B cell (primary cell): ENCODE results near the gene XXYLT1. TPM values are rescaled to one million over a fixed set of nuclear protein-coding genes. Genes with fewer than 3 reads are reported as not detected.

Experiments
- ATAC-seq: fragments of 200-7000 bp; cut with Tn5 transposase; one replicate; pipeline ENCODE4 v1.10.0; 2021; ENCODE audit warnings: low read depth, mild to moderate bottlenecking, moderate number of reproducible peaks, moderate library complexity
- CTCF ChIA-PET: fragments of 350-600 bp; sonication (Branson Sonifier 250); formaldehyde crosslinking; loops from one replicate; lab custom pipeline; 2021; ENCODE audit warnings: antibody characterized with exemption, inconsistent platforms; lab: Charles Lee
- POLR2A ChIA-PET: fragments of 350-600 bp; sonication (Branson Sonifier 250); formaldehyde crosslinking; loops from one replicate; lab custom pipeline; 2021; ENCODE audit warnings: antibody characterized with exemption; lab: Charles Lee
- DNase-seq: peaks from one replicate; pipeline ENCODE4 v3.0.0; 2013
- H2AFZ ChIP-seq: 2 replicates; pipeline ENCODE4 v1.6.1; 2012; ENCODE audit warnings: mild to moderate bottlenecking, low read depth, low read length; ENCODE audit not compliant: insufficient read depth, poor library complexity, severe bottlenecking
- H3K27ac ChIP-seq, 2 donors: 1 replicate in 1 of 2; 2 replicates in 1 of 2; pipeline ENCODE4 v1.5.1; 2012 to 2013; ENCODE audit warnings: low read length in 2 of 2, mild to moderate bottlenecking in 2 of 2, moderate library complexity in 1 of 2
- H3K27me3 ChIP-seq, 4 experiments: fragments of 200-600 bp in 1 of 4; sonication (generic) in 1 of 4; replicated peaks in 1 of 4; 1 replicate in 2 of 4; 2 replicates in 2 of 4; pipeline versions ENCODE4 v1.6.1 to v1.7.0; 2013 to 2016; ENCODE audit warnings: low read length in 3 of 4, mild to moderate bottlenecking in 2 of 4, mixed read lengths in 1 of 4, moderate library complexity in 1 of 4; ENCODE audit not compliant: insufficient read depth in 4 of 4, control insufficient read depth in 3 of 4; ENCODE audit errors: control extremely low read depth in 1 of 4
- H3K36me3 ChIP-seq, 2 experiments: replicated peaks in 1 of 2; 1 replicate in 1 of 2; 2 replicates in 1 of 2; pipeline versions ENCODE4 v1.6.1 to v1.7.1; 2013; ENCODE audit warnings: low read length in 1 of 2; ENCODE audit not compliant: insufficient read depth in 2 of 2, control insufficient read depth in 1 of 2; ENCODE audit errors: control extremely low read depth in 1 of 2, extremely low read depth in 1 of 2
- H3K4me1 ChIP-seq, 2 donors: fragments of 200-600 bp in 1 of 2; sonication (generic) in 1 of 2; 1 replicate in 1 of 2; 2 replicates in 1 of 2; pipeline versions ENCODE4 v1.5.1 to v1.6.1; 2013 to 2017; ENCODE audit warnings: low read length in 2 of 2; ENCODE audit not compliant: control insufficient read depth in 2 of 2, insufficient read depth in 2 of 2
- H3K4me2 ChIP-seq: replicated peaks from 2 replicates; pipeline ENCODE3; 2012; ENCODE audit warnings: mild to moderate bottlenecking, low read depth, low read length; ENCODE audit not compliant: poor library complexity, severe bottlenecking
- H3K4me3 ChIP-seq, 5 experiments: fragments of 200-600 bp in 1 of 5; sonication (generic) in 1 of 5; 1 replicate in 3 of 5; 2 replicates in 2 of 5; pipeline versions ENCODE4 v1.5.1 to v1.7.0; 2011 to 2016; ENCODE audit warnings: low read length in 4 of 5, mild to moderate bottlenecking in 4 of 5, low read depth in 2 of 5, control low read depth in 1 of 5, moderate library complexity in 1 of 5; ENCODE audit not compliant: insufficient read depth in 1 of 5; ENCODE audit errors: control extremely low read depth in 1 of 5, extremely low read depth in 1 of 5
- H3K79me2 ChIP-seq: fragments of 200-600 bp; sonication (generic); one replicate; pipeline ENCODE4 v1.6.0; 2016; ENCODE audit warnings: low read length; ENCODE audit not compliant: control insufficient read depth, insufficient read depth
- H3K9ac ChIP-seq: fragments of 200-600 bp; sonication (generic); 2 replicates; pipeline ENCODE4 v1.6.1; 2017; ENCODE audit warnings: mild to moderate bottlenecking, low read length, moderate library complexity
- H3K9me3 ChIP-seq, 3 donors: one replicate each; pipeline versions ENCODE4 v1.6.1 to v1.7.1; 2013; ENCODE audit warnings: low read length in 2 of 3; ENCODE audit not compliant: control insufficient read depth in 2 of 3, insufficient read depth in 1 of 3; ENCODE audit errors: control extremely low read depth in 1 of 3
- H4K20me1 ChIP-seq: 2 replicates; pipeline ENCODE4 v1.6.0; 2012; ENCODE audit warnings: mild to moderate bottlenecking, low read length; ENCODE audit not compliant: insufficient read depth, control insufficient read depth, poor library complexity, severe bottlenecking
- H3K27ac Mint-ChIP-seq: one replicate; pipeline ENCODE4 v1.8.0; 2021; ENCODE audit warnings: mixed read lengths
- H3K27me3 Mint-ChIP-seq: one replicate; pipeline ENCODE4 v1.8.0; 2021; ENCODE audit warnings: mixed read lengths
- H3K4me1 Mint-ChIP-seq: one replicate; pipeline ENCODE4 v1.8.0; 2021; ENCODE audit warnings: mixed read lengths
- H3K4me3 Mint-ChIP-seq: one replicate; pipeline ENCODE4 v1.8.0; 2021; ENCODE audit warnings: mixed read lengths
- H3K9me3 Mint-ChIP-seq: one replicate; pipeline ENCODE4 v1.8.0; 2022; ENCODE audit warnings: mixed read lengths; ENCODE audit not compliant: insufficient read depth
- EZH2 ChIP-seq: IDR thresholded peaks from 2 replicates; pipeline ENCODE4 v1.6.1; 2012; ENCODE audit warnings: borderline replicate concordance, low read depth, mild to moderate bottlenecking, moderate library complexity, low read length; ENCODE audit not compliant: insufficient read depth, poor library complexity, severe bottlenecking
- WGBS: methylation state at CpG from one replicate; pipeline ENCODE4 v1.1.5; 2013; ENCODE audit warnings: missing lambda C conversion rate; ENCODE audit not compliant: insufficient coverage; 5-methylcytosine and 5-hydroxymethylcytosine counted together
- intact Hi-C: fragments of 100-400 bp; cut with micrococcal nuclease; formaldehyde crosslinking; loops from one replicate; pipeline ENCODE4 v1.10.0; 2022
- polyA plus RNA-seq: library from polyadenylated mRNA; depleted of rRNA; stranded (reverse); fragments of >200 nt; gene quantifications from 2 replicates; pipeline ENCODE4 v1.2.3, GENCODE V29; 2012
- total RNA-seq, 2 donors: library from RNA; stranded (reverse); fragments of 120-200 nt in 1 of 2; gene quantifications; 1 replicate in 1 of 2; 2 replicates in 1 of 2; pipeline versions ENCODE4 v1.2.3 to v1.2.4, GENCODE V29; 2013 to 2022
- TF ChIP-seq, protein P1 (sequence below): fragments of 200-600 bp; IDR thresholded peaks from one replicate; pipeline ENCODE4 v1.8.0; 2022; ENCODE audit warnings: antibody characterized with exemption, mild to moderate bottlenecking

XXYLT1 gene
- total and polyA plus RNA-seq, 2 donors (not counting 1 experiment from before 2014, with no cell fraction given): 2.6 to 11.2 TPM

GRCh38 chr3:195143221-195143620 is 127.7 kb downstream of the XXYLT1 start:
- H3K9me3 Mint-ChIP-seq: peaks cover 9% of the 10 kb centered on the region
- intact Hi-C loops: no loop called here

GRCh38 chr3:195142519-195142918 is 128.4 kb downstream of the XXYLT1 start:
- TF ChIP-seq, protein P1, sequence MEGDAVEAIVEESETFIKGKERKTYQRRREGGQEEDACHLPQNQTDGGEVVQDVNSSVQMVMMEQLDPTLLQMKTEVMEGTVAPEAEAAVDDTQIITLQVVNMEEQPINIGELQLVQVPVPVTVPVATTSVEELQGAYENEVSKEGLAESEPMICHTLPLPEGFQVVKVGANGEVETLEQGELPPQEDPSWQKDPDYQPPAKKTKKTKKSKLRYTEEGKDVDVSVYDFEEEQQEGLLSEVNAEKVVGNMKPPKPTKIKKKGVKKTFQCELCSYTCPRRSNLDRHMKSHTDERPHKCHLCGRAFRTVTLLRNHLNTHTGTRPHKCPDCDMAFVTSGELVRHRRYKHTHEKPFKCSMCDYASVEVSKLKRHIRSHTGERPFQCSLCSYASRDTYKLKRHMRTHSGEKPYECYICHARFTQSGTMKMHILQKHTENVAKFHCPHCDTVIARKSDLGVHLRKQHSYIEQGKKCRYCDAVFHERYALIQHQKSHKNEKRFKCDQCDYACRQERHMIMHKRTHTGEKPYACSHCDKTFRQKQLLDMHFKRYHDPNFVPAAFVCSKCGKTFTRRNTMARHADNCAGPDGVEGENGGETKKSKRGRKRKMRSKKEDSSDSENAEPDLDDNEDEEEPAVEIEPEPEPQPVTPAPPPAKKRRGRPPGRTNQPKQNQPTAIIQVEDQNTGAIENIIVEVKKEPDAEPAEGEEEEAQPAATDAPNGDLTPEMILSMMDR: no peak
- no peak for TF ChIP-seq EZH2
- Histone ChIP-seq H3K4me1 (peaks cover 18 to 40% of the 10 kb centered on the region in 2 donors), H3K27ac (no peak overlapping the region), H3K36me3 (no peaks in the 10 kb centered on the region), H3K4me2 (no peak overlapping the region), H2AFZ (no peak overlapping the region), H3K9ac (no peak overlapping the region), H4K20me1 (no peaks in the 10 kb centered on the region), H3K27me3 (no peaks in the 10 kb centered on the region), H3K79me2 (no peaks in the 10 kb centered on the region), H3K4me3 (no peak overlapping the region), H3K9me3 (peaks cover 3 to 10% (median 8%) of the 10 kb centered on the region in 3 donors)
- no peak overlapping the region for H3K27ac Mint-ChIP-seq
- H3K27me3 Mint-ChIP-seq: no peaks in the 10 kb centered on the region
- CTCF ChIA-PET: interaction anchor here (1.0 to 2.2 kb wide), 3 partner anchors 9 to 471 kb away, joined by 4 to 5 read pairs (median 4); no protein-coding TSS in a partner anchor
- DNase-seq (no peak), ATAC-seq (no peak)
- peaks cover 9% of the 10 kb centered on the region for H3K9me3 Mint-ChIP-seq
- 100% methylated on average over 6 of the region's 10 CpGs for WGBS
- intact Hi-C loops: no loop called here
- POLR2A ChIA-PET: no interaction called here
- H3K4me3 Mint-ChIP-seq: no peak overlapping the region
- H3K4me1 Mint-ChIP-seq: peaks cover 30% of the 10 kb centered on the region

More at GRCh38 chr3:195143221-195143620, 127.7 kb downstream of the XXYLT1 start:
- Histone ChIP-seq H3K9ac (no peak overlapping the region), H3K4me2 (no peak overlapping the region), H3K4me1 (peaks cover 23 to 47% of the 10 kb centered on the region in 2 donors), H3K79me2 (no peaks in the 10 kb centered on the region), H2AFZ (no peak overlapping the region), H3K27ac (no peak overlapping the region), H3K9me3 (peaks cover 3 to 10% (median 8%) of the 10 kb centered on the region in 3 donors), H3K27me3 (no peaks in the 10 kb centered on the region), H3K36me3 (no peaks in the 10 kb centered on the region), H4K20me1 (no peaks in the 10 kb centered on the region), H3K4me3 (no peak overlapping the region)
- no peak overlapping the region for H3K27ac Mint-ChIP-seq
- no peak for ATAC-seq
- H3K4me3 Mint-ChIP-seq: no peak overlapping the region
- CTCF ChIA-PET: interaction anchor here (1.0 to 2.2 kb wide), 3 partner anchors 9 to 472 kb away, joined by 4 to 5 read pairs (median 4); no protein-coding TSS in a partner anchor
- TF ChIP-seq, protein P1: no peak
- no peak for TF ChIP-seq EZH2
- H3K4me1 Mint-ChIP-seq: peaks cover 37% of the 10 kb centered on the region
- no peak for DNase-seq
- 95% methylated on average over 5 of the region's 5 CpGs for WGBS
- POLR2A ChIA-PET: interaction anchor here (0.5 kb wide), 1 partner anchor 438 kb away, joined by 3 read pairs; no protein-coding TSS in a partner anchor
- H3K27me3 Mint-ChIP-seq: no peaks in the 10 kb centered on the region
